D341Med (cell line): ENCODE results near the gene UNC93A.
"Not testable (repeated sequence)": the region's sequence is repeated elsewhere in the genome, so short reads cannot be mapped to it uniquely, and the experiment has no call there.

Experiments
- DNase-seq: peaks from one replicate; pipeline ENCODE4 v3.0.0; 2012; ENCODE audit warnings: low spot score

UNC93A gene

DNA sequence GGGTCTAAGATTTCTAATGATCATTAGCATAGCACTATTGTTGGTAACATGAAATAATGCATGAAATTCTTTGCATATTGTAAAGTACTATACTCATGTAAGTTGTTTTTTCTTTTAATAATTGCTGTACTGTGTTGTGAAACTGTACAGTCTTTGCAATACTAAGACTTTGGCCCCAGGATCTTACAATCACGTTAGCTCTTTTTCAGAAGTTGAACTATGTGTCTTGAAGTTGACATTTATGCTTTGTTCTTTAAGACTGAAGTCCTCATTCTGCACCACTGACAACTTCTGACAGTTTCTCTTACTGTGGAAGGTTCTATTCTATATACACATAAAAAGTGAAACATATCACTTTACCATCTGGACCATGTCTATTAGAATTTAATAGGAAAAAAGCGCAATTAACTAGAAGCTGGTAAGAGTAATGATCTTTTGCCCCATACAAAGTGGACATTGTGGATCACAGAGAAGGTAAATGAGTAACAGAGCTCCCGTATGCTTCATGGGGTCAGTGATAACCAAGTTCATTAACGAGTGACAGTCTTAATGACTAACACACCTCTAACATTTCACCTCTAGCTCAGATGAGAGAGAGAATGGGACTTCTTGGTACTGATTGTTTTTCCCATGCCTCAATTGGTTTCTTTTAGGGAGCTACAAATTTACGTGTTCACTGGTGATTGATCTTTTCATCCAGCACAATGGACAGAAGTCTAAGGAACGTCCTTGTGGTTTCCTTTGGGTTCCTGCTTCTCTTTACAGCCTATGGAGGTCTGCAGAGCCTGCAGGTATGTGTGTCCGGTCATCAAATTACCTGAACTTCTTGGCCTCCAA lies at the start of gene UNC93A:
UNC93A (plus strand) TSS at position 530 of the 837 bp plus-strand sequence; CDS start at position 705, 175 bp downstream.
- DNase-seq: no peak

DNA sequence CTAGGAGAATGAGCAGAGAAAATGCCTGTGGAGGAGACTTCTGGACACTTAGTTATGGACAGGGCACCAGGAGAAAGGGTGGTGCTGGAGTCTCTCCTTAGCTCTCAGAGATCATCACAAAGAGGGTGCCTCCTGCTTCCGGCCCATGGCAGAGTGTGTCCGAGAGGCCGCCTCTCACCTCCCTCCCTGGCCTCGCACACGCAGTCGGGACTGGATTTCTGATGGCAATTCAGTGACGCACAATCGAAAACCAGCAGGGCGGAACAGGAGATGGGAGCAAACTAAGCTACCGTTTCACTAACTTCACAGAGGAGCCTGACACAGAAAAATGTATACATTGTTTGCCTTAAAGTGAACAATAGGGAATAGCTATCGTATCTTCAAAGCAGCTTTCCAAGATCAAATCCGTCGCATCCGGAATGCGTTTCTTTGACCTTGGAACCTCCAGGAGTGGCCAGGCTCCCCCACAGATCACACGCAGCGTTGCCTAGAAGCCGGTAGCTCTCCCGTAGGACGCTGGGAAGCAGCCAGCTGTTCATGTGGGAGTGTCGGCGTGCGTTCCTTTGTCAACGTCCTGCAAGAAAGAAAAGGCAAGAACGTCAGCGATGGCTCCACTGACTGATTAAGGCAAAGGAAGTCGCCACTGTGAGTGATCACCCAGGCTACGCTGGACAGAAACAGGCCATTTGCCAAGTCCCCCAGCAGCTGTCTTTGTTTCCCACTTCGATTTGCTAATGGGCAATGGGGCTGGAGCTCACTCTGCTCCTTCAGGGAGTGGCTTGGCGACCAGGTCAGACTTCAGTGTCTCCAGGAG lies 49.6 kb upstream of the UNC93A start:
- DNase-seq: not testable (repeated sequence)

DNA sequence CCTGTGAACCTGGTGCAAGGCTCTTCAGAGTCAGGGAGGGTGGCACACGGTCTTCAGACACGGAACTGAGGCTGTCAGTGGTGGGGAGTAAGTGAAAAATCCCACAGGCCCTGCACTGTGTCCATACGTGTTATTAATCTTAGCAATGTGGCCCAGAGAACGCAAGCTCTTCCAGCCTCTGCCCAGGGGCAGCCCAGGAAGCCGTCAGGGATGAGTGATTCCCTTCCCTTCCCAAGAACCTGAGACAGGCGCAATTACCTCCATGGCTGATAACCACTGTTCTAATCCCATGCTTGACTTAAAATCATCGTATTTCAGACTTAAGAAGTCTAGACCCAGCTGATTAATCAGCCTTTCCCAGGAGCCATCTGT lies 49.0 kb upstream of the UNC93A start:
- DNase-seq: not testable (repeated sequence)

DNA sequence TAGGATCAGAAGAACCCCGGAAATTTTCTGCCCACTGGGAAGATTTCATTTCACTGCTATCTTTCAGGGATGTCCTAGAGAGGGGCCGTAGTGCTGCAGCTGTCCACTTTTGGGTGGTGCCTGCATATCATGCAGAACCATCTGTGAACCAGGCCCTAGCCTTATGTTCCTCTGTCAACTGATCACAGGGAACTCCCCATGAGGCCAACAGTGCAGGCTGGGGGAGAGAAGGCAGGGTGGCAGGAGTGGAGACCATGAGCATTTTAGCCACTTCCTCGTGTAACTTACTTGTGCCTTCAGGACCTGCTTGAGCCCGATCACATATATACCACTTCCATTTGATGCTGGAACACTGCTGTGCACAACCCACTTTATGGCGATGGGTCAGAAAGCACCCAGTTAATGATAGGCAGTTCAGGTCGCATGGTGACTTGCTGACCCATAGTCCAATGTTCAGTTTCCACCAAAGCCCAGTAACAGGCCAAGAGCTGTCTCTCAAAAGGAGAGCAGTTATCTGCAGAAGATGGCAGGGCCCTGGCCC lies 48.5 kb upstream of the UNC93A start:
- DNase-seq: not testable (repeated sequence)

DNA sequence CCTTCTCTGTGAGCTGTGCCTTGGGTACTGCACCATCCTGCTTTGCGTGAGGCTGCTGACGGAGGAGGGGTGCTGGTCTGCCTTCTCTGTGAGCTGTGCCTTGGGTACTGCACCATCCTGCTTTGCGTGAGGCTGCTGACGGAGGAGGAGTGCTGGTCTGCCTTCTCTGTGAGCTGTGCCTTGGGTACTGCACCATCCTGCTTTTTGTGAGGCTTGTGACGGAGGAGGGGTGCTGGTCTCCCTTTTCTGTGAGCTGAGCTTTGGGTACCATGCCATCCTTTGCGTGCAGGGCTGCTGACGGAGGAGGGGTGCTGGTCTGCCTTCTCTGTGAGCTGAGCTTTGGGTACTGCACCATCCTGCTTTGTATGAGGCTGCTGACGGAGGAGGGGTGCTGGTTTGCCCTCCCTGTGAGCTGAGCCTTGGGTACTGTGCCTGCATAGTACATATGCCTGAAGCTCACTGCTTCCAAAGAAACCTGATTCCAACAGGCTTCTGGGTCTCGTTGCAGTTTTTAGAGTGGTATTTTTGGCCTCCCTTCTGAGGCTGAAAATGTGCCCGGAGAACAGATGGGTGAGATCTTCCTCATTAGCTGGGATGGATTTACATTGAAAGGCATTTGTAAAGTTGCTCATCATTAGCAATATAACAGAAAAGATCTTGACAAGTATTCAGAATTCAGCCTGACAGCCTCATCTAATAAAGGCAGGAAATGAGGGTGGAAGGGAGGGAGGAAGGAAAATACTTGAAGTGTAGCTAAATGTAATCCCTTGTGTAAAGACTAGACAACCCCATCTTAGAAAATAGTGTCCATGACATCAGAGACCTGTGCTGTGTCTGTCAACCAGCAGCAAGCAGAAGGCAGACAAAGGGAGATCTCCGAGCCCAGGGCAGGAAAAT lies 46.8 kb upstream of the UNC93A start:
- DNase-seq: no peak

DNA sequence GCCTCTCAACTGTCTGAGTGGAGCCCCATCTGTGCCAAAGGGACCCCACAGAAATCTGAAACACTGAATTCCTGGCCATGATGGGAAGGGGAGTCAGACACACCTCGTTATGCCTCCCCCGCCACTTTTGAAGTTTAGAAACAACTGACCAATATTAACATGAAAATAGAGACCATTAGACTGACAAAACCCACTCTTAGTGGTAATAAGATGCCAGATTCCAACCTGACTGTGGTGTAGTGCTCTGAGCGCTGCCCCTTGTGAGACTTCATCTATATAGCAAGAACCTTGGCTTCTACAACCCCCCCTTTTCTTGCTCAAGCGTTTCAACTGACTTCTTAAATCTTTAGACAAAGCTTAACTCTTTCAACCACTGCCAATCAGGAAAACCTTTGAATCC lies 46.1 kb upstream of the UNC93A start:
- DNase-seq: no peak

DNA sequence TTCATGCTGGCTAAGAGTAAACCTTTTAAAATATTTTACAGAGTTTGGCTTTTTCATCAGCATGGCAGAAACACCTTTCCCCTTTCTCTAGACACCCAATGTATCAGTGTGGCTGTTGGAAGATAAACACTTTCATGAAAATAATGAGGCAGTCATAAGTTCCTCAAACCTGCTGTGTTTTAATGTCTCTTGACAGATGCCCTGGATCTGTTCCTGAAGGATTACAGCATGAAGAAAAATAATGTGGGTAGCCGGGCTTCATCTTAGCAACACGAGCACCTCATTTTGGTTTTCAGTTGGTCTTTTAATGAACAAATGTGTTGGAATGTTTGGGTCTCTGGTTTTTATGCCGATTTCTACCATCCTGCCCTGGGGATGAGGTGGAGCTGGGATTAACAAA lies 45.5 kb upstream of the UNC93A start:
- no peak for DNase-seq

DNA sequence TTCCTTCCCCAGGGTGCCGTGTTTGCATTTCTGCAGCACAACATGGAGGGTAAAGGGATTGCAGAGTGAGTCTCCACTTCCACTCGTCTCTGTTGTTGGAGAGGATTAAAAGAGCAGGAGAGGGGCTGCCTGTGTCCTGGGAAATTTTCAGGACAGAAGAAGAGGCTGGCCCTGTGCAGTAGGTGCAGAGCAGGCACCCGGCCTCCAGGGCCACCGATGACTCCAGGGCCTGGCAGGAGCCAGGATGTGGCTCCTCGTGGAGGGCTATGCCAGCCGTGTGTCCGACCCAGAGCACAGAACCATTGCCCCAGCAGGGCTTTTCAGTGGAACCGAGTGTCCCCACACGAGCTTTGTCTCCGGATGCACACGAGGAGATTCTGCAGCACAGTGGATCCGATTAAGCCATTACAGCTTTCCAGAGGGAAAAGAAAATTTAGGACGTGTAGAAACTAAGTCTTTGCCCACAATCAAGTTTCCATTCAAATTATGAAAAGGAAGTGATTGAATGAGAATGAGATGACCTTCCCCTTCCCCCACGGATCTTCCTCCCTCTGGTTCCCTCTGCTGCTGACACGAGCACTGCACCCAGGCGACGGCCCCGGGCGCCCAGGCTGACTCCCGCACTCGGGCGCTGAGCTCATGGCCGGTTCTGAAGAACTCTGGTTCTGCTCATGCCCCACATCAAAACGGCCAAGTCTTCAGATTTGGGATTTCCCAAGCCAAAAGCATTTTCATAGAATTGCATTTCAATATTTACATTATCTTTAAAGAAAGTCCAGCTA lies 43.1 kb upstream of the UNC93A start:
- no peak for DNase-seq

DNA sequence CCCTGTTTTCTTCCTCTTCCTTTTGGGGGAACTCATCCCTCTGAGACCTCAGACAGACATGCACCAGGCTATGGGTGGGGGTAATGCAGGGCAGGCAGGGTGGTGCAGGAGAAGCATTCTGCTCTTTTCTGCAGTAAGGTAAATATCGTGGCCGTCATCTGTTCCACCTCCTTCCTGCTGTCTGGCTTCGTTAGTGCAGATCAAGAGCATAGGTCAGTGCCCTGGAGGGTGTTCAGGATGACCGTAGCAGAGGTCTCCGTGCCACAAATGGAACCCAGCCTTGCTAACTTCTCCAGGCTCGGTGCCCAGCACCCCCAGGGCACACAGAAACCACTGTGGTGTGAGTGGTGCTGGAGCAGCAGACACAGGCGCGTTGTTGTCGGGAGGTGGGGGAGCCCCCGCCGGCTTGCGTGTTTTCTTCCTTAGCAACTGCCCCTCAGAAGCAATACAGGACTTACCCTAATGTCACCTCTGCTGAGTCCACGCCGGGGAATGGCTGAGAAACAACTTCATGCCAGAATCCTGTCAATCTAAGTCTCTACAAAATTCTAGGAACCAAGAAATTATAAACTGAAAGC lies 42.1 kb upstream of the UNC93A start:
- DNase-seq: not testable (repeated sequence)

DNA sequence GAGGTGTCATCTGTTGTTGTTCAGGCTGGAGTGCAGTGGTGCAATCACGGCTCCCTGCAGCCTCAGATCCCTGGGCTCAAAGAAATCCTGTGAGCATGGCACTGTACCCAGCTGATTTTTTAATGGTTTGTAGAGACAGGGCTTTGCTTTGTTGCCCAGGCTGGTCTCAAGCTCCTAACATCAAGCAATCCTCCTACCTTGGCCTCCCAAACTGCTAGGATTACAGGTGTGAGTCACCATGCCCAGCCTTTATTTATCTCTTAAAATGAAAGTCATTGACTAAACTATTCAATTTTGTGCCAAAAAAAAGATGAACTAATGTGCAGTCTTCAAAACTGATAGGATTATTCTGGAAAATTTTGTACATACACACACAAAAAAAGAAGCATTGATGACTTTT lies 38.8 kb upstream of the UNC93A start:
- DNase-seq: no peak

DNA sequence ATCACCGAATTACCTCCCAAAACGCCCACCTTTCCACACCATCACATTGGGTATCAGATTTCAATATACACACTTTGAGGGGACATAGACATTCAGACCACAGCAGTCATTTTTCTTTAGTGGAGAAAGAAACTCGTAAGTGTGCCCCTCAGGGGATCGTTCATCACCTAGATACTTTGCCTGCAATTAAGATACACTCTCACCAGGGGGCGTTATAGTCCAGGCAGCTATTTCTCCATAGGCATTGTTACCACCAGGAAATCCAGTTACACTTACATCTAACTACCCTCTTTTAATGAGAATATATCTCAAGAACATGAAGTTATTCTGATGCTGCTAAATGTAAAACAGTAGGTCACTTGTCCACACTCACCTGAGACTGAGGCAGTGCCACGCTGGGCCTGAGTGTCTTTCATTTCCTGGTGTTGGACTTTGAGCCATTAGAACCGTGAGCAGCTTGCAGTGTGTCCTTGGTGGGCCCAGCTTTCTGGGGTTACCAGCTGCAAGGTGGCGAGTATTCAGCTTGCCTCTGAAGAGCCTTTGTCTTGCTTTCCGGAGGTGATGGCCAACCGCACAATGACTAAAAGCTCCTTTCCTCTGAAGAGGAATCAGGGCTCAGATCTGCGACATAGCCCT lies 35.1 kb upstream of the UNC93A start:
- no peak for DNase-seq

DNA sequence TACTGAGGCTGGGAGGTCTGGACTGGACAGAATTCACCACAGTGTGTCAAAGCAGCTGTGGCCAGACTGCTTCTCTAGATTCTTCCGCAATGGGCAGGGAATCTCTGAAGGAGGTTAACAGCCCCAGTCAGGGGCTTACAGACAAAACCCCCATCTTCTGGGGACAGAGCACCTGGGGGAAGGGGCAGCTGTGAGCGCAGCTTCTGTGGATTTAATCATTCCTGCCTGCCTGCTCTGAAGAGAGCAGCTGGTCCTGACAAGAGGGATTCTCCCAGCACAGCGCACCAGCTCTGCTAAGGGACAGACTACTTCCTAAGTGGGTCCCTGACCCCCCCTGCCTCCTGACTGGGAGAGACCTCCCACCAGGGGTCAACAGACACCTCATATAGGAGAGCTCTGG lies 32.5 kb upstream of the UNC93A start:
- no peak for DNase-seq

DNA sequence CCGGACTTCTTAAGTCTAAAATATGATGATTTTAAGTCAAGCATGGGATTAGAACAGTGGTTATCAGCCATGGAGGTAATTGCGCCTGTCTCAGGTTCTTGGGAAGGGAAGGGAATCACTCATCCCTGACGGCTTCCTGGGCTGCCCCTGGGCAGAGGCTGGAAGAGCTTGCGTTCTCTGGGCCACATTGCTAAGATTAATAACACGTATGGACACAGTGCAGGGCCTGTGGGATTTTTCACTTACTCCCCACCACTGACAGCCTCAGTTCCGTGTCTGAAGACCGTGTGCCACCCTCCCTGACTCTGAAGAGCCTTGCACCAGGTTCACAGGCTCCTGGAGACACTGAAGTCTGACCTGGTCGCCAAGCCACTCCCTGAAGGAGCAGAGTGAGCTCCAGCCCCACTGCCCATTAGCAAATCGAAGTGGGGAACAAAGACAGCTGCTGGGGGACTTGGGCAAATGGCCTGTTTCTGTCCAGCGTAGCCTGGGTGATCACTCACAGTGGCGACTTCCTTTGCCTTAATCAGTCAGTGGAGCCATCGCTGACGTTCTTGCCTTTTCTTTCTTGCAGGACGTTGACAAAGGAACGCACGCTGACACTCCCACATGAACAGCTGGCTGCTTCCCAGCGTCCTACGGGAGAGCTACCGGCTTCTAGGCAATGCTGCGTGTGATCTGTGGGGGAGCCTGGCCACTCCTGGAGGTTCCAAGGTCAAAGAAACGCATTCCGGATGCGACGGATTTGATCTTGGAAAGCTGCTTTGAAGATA lies 24.9 kb upstream of the UNC93A start:
- DNase-seq: not testable (repeated sequence)

DNA sequence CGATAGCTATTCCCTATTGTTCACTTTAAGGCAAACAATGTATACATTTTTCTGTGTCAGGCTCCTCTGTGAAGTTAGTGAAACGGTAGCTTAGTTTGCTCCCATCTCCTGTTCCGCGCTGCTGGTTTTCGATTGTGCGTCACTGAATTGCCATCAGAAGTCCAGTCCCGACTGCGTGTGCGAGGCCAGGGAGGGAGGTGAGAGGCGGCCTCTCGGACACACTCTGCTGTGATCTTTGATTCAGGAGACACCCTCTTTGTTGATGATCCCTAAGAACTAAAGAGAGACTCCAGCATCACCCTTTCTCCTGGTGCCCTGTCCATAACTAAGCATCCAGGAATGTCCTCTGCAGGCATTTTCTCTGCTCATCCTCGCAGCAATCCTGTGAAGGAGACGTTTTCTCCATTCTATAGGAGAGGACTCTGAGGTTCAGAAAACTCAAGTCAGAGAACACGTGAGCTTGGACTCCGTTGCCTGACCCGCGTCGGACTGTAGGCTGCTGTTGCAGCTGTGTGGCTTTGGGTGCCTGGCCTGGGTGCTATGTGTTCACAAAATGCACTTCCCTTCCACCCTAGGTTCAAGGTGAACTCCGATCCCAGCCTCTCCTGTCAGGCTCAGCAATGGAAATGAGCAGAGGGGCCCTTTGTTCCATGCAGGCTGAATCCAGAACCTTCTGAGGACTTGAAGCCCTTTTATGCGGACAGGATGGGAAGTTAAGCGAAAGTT lies 24.1 kb upstream of the UNC93A start:
- no peak for DNase-seq

DNA sequence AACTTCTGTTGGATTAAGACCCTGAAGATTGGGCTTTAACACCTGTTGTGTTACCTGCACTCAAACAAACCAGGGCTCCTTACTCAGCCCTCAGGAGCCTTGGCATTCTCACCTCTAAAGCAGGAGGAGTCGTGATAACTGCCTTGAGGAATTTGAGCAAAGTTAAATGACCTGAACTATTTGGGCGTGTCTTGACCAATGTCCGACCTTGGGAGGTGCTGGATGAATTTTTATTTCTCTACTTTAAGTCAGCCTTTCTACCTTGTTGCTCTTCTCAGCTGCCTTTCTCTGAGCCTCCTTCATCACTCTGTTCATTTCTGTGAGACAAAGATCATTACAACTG lies 23.6 kb upstream of the UNC93A start:
- not testable (repeated sequence) for DNase-seq

DNA sequence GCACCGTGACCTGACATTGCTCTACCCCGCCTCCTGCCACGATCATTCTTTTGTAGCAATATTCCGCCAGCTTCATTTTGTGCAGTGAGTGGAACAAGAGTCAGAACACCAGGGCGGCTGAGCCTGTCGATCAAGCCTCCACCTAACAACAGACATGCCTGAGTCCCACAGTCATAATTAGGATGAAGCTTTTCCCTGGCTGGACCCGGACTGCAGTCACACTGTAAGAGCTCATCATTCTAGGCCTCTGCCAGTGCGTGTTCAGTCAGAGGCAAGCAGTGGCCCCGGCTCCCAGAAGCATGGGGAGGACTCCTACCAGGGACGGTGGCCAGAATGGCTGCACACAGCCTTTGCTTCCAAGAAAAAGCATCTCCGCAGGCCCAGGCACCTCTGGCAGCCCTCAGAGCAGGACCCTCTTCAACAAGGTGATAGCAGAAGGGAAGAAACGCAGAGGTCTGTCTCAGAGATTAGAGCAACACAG lies 23.2 kb upstream of the UNC93A start:
- no peak for DNase-seq

DNA sequence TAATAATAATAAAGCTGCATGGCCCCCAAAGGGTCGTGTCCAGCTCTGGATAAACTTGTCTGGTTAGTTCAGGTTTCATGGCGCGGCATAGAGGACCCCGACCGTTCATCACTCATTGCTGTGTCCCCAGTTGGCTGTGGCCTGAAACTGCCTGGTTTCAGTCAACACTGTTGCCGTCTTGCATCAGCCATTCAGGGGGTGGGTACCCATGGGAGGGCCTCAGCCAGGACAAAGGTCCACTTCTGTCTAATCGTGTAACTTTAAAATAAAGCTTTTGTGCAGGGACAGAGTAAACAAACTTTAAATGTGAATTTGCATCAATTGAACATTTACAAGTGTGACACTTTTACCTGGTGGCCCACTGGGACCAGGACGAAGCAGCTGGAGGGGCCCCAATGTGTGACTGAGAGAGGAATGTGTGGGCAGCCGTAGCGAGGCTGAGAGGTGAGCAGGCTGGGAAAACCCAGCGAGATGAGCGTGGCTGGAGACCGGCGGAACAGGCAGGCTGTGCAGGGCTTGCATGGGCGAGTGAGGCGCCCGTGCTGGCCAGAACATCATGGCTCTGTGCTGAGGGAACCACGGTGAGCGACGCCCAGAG lies 22.3 kb upstream of the UNC93A start:
- DNase-seq: no peak
